Measurements from ENCODE around the gene GRK2. TPM values are rescaled to one million over a fixed set of nuclear protein-coding genes. Genes with fewer than 3 reads are reported as not detected.

GRK2 gene
- total and polyA plus RNA-seq, 9 of the 15 experiments (the other 6 are each of a cell fraction or from before 2014, with no cell fraction given), result 0.24 to 95.8 (median 56.5) TPM

GRCh38 chr11:67262731-67263675, 3.3 kb upstream of the GRK2 start (continued):
- no peak for TF ChIP-seq FOXO4 (CRISPR knock-in tag; IDR thresholded peaks at IDR 0.05)
- TF ChIP-seq YBX1 (IDR thresholded peaks at IDR 0.05), result no peak
- TF ChIP-seq RFX1 (IDR thresholded peaks at IDR 0.05), result no peak
- TF ChIP-seq, protein P1, sequence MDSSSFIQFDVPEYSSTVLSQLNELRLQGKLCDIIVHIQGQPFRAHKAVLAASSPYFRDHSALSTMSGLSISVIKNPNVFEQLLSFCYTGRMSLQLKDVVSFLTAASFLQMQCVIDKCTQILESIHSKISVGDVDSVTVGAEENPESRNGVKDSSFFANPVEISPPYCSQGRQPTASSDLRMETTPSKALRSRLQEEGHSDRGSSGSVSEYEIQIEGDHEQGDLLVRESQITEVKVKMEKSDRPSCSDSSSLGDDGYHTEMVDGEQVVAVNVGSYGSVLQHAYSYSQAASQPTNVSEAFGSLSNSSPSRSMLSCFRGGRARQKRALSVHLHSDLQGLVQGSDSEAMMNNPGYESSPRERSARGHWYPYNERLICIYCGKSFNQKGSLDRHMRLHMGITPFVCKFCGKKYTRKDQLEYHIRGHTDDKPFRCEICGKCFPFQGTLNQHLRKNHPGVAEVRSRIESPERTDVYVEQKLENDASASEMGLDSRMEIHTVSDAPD (CRISPR knock-in tag; IDR thresholded peaks at IDR 0.05), result no peak
- TF ChIP-seq SIX5 (IDR thresholded peaks at IDR 0.05; ENCODE audit: borderline replicate concordance in 1 of 2, insufficient read depth in 1 of 2, low read depth in 1 of 2, low read length in 2 of 2), result no peak
- no peak for TF ChIP-seq HBP1 (CRISPR knock-in tag; IDR thresholded peaks at IDR 0.05)
- peak; percentile 93 for TF ChIP-seq PHF20 (IDR thresholded peaks at IDR 0.05; ENCODE audit: partially characterized antibody)
- TF ChIP-seq KAT8 (IDR thresholded peaks at IDR 0.05; ENCODE audit: low read depth), result no peak
- TF ChIP-seq CBX5 (IDR thresholded peaks at IDR 0.05; ENCODE audit: borderline replicate concordance, low read depth), result no peak
- TF ChIP-seq HDGF (IDR thresholded peaks at IDR 0.05), result no peak
- no peak for TF ChIP-seq ZNF507 (tag; conservative IDR thresholded peaks at IDR 0.05)
- TF ChIP-seq ARID2 (IDR thresholded peaks at IDR 0.05), result no peak
- peak in 1 of 2 experiments; percentile 67 for TF ChIP-seq AFF1 (IDR thresholded peaks at IDR 0.05; ENCODE audit: low read depth in 1 of 2, partially characterized antibody in 2 of 2)
- TF ChIP-seq TCFL5 (CRISPR knock-in tag; conservative IDR thresholded peaks at IDR 0.05), result no peak
- TF ChIP-seq SETDB1 (IDR thresholded peaks at IDR 0.05; ENCODE audit: low read length), result no peak
- TF ChIP-seq HDAC8 (tag; IDR thresholded peaks at IDR 0.05), result no peak
- no peak for TF ChIP-seq ILF3 (IDR thresholded peaks at IDR 0.05; ENCODE audit: borderline replicate concordance)
- TF ChIP-seq POLR2G (IDR thresholded peaks at IDR 0.05; ENCODE audit: low read depth, low read length), result no peak
- no peak for TF ChIP-seq GTF2B (IDR thresholded peaks at IDR 0.05; ENCODE audit: extremely low read depth, insufficient read length)

Measured in K562 (cell line).